ENCODE measurements around the gene LRRC8C.
"Not testable (repeated sequence)": the region's sequence is repeated elsewhere in the genome, so short reads cannot be mapped to it uniquely, and the experiment has no call there.

Gene LRRC8C

DNA sequence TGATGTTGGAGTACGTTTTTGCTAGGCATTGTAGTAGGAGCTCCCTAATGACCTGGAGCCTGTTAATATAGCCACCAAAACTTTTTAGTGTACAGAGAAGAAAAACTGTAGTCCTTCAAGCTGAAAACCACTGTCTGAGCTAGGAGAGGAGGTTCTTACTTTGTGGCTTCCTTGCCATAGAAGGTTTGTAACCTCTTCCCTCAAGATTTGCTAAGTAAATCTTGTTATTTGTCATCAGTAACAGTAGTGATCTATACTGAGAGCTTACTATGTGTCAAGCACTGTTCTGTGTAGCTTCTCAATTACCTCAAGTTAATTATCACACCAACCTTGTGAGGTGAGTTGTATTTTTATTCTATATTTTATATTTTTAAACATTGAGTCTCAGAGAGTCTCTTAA lies 21.2 kb upstream of the LRRC8C start:
- Histone ChIP-seq H3K9me3 (no peaks in the 10 kb centered on the region), H3K4me3 (no peak overlapping the region), H3K4me1 (peaks cover 5% of the 10 kb centered on the region), H3K27me3 (ENCODE audit: low read depth) (no peaks in the 10 kb centered on the region), H3K36me3 (replicated peaks) (no peaks in the 10 kb centered on the region)
- in situ Hi-C loops (cut with MboI; ENCODE audit: low sequenced_read_pairs), result no loop called here
- no peak for DNase-seq (ENCODE audit: low spot score in 2 of 2)

DNA sequence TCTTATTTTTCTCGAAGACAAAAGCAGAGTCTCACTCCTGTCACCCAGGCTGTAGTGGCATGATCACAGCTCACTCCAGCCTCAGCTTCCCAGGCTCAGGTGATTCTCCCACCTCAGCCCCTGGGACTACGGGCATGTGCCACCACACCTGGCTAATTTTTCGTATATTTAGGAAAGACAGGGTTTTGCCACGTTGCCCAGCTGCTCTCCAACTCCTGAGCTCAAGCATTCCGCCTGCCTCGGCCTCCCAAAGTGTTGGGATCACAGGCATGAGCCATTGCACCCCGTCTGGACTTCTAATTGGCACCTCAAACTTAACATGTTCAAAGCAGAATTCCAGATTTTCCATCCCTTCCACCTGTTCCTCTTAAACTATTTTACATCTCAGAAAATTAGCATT lies 19.0 kb upstream of the LRRC8C start:
- Histone ChIP-seq H3K4me1 (peaks cover 5% of the 10 kb centered on the region), H3K9me3 (no peaks in the 10 kb centered on the region), H3K36me3 (replicated peaks) (no peaks in the 10 kb centered on the region), H3K27me3 (ENCODE audit: low read depth) (no peaks in the 10 kb centered on the region), H3K4me3 (no peak overlapping the region)
- DNase-seq (ENCODE audit: low spot score in 2 of 2), result no peak
- in situ Hi-C loops (cut with MboI; ENCODE audit: low sequenced_read_pairs), result no loop called here

DNA sequence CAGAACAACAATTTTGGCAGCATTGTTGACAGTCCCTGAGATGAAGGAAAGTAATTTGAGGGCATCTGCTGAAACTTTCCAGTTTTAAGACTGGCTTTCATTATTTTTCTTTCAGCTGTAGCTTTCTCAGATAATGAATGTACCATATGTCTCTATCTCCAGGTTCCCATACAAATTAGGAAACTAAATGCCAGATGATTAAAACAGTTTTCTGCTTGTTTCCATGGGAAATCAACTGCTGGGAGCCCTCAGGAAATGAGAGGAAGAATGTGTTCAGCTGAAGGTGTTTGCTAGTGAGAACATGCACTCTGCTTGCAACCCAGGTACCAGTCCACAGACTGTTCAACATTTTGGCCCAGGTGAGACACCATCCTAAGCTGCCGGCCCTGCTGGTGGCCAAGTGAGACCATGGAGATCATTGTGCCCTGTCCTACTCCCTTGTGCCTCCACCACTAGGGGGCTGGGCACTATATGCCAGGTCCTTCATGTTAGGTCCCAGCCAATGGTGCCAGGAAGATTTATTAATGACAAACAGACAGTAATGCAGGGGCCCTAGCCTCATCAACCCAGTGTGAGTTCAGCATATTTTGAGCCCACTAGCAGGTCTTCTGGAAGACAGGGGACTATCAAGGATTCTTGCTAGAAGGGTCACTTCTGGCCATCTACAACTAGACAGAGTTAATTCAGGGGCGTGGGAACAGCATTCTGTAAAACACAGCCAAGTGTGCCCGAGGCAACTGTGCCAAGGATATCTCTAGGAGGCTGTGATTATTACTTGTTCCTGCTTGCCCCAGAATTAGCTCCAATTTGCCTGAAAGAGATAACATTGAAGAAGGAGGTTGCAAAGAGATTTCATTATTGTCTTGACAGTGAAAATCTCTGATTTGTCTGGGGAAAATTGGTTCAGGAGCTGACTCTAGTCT lies 17.0 kb upstream of the LRRC8C start:
- no peaks in the 10 kb centered on the region for H3K36me3 ChIP-seq (replicated peaks)
- H3K27me3 ChIP-seq (ENCODE audit: low read depth), result no peaks in the 10 kb centered on the region
- H3K9me3 ChIP-seq, result no peaks in the 10 kb centered on the region
- H3K4me1 ChIP-seq, result peaks cover 5% of the 10 kb centered on the region
- DNase-seq (ENCODE audit: low spot score in 2 of 2), result no peak
- no peak overlapping the region for H3K4me3 ChIP-seq
- in situ Hi-C loops (cut with MboI; ENCODE audit: low sequenced_read_pairs), result no loop called here

DNA sequence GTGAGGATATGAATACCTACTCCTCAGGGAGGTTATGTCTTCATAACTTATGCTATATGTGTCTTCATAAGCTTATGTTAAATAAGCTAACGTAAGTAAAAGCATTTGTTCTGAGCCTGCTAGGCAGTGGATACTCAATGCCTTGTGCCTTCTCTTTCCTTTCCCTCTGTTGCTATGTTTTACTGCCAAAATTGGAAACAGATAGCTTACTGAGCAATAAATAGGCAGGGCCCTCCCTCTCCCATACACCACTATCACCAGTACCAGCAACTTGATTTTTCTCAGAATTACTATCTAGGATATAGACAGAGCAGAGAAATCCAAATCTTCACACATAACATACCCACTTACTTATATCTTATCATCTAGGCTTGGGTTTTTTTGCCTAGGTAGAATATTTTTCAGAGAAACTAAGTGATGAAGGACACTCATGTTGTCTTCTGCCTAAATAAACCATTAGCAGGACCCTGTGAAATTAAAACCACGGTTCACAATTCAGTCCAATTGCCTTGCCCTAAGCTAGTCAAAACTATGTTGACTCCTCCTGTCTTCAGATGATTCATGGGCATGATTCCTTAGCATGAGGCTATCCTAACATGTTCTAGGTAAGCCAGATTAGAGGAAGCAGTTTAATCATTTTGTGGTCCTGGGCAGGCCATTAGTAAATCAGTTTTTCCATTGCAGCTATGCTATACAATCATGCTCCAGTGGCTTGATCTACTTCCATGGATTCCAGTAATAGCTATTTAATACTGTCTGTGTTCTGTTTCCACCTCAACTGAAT lies 15.9 kb upstream of the LRRC8C start:
- Histone ChIP-seq H3K4me1 (peaks cover 2% of the 10 kb centered on the region), H3K4me3 (no peak overlapping the region), H3K36me3 (replicated peaks) (no peaks in the 10 kb centered on the region), H3K9me3 (no peaks in the 10 kb centered on the region), H3K27me3 (ENCODE audit: low read depth) (no peaks in the 10 kb centered on the region)
- in situ Hi-C loops (cut with MboI; ENCODE audit: low sequenced_read_pairs), result no loop called here
- no peak for DNase-seq (ENCODE audit: low spot score in 2 of 2)

DNA sequence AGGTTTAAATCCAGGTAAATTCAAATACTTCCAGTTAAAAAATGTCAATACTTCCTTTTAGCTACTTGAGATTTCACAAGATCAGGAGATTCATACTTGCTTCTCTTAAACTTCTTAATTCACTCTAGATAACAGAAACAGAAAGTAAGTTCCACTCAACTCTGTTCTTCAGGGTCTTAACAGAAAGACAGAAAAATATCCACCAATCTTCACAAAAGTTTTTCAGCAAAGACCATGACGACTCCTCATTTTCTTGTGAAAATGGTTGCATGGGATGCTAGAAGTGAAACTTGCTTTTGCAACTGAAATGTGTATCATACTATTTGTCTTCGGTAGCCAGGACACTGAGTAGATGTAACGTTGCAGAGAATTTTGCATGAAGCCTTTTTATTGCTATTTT lies 12.3 kb upstream of the LRRC8C start:
- in situ Hi-C loops (cut with MboI; ENCODE audit: low sequenced_read_pairs), result no loop called here
- no peak for DNase-seq (ENCODE audit: low spot score in 2 of 2)
- Histone ChIP-seq H3K36me3 (replicated peaks) (no peaks in the 10 kb centered on the region), H3K4me1 (no peaks in the 10 kb centered on the region), H3K27me3 (ENCODE audit: low read depth) (no peaks in the 10 kb centered on the region), H3K9me3 (no peaks in the 10 kb centered on the region), H3K4me3 (no peak overlapping the region)

DNA sequence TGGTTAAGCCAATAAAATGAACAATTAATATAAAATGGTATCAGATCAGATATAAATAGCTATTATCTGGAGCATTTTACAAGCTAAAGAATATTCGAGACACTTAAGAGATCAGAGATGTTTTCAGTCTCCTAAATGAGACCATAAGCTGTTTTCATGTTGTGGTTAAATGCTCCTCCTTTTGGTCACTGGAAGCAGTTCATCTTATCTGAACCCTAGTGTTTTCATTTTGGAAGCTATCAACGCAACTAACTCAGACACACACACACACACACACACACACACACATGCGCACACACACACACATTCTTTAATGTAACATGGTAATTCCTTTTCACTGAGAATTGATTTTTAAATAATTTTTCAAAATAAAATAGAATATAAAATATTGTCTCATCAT lies 10.0 kb upstream of the LRRC8C start:
- in situ Hi-C loops (cut with MboI; ENCODE audit: low sequenced_read_pairs), result no loop called here
- no peaks in the 10 kb centered on the region for H3K4me1 ChIP-seq
- no peaks in the 10 kb centered on the region for H3K9me3 ChIP-seq
- H3K4me3 ChIP-seq, result no peak overlapping the region
- DNase-seq (ENCODE audit: low spot score in 2 of 2), result no peak
- H3K36me3 ChIP-seq (replicated peaks), result no peaks in the 10 kb centered on the region
- no peaks in the 10 kb centered on the region for H3K27me3 ChIP-seq (ENCODE audit: low read depth)

DNA sequence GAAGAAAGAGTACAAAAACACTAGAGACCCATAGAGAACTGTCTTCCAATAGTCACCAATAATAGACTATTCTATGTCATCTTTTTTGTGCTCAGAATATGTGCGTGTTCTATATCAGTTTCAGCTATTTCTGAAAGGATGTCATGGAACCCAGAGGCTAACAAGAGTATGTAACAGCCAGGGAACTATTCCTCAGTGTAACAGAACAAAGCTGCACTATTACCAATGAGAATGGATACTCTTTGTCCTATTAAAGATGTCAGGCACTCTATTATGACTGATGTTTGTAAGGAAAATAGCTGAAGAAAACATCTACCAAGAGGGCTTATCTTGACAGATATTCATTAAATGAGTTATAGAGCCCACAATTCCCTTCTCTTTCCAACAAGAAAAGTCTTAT lies 8.6 kb upstream of the LRRC8C start:
- in situ Hi-C loops (cut with MboI; ENCODE audit: low sequenced_read_pairs), result no loop called here
- Histone ChIP-seq H3K27me3 (ENCODE audit: low read depth) (no peaks in the 10 kb centered on the region), H3K4me1 (no peaks in the 10 kb centered on the region), H3K9me3 (no peaks in the 10 kb centered on the region), H3K4me3 (no peak overlapping the region), H3K36me3 (replicated peaks) (no peaks in the 10 kb centered on the region; the same call in 1 of the 2 replicates)
- DNase-seq (ENCODE audit: low spot score in 2 of 2), result no peak

DNA sequence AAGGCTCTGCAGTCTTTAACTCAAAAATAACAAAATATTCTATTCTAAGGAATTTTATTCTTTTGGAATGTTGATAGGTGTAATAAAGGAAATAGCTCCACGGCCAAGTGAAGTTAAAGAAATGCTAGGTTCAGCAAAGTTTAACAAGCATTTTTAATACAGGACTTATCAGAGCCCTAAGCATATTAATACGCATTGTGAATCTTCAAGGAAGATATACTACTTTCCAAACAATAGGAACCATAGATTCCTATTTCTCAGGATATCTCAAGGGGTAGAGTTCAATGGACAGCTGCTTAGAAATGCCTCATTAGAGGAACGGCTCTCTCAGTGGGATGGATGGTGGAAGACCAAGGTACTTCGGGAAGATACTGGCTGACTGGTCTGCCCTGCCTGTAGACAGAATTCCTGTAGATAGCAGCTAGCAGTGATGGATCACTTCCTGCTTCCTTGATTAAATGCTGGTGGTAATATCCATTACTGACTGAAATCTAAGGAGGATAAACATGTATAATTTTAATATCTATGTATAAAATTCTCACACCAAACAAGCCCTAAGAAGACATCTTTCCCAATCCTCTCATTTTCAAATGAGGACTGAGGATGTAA lies 8.1 kb upstream of the LRRC8C start:
- in situ Hi-C loops (cut with MboI; ENCODE audit: low sequenced_read_pairs), result loop anchor here (25.0 kb wide), 1 partner anchor 362 kb away; the partner anchor contains the start of gene ZNF326

DNA sequence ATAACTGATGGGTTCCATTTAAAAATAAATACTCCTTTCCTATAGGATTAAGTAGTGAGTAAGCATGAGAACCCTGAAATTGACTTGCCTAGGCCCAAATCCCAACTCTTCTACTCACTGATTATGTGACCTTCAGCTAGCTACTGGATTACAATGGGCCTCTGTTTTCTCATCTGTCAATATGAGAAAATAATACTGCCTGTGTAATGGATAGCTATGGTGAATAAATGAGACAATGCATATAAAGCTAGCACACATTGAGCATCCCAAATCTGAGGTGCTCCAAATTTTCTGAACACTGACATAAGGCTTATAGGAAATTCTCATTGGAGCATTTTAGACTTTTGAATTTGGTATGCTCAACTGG lies 5.3 kb upstream of the LRRC8C start:
- no peak overlapping the region for H3K4me3 ChIP-seq
- H3K4me1 ChIP-seq, result no peaks in the 10 kb centered on the region; the same call in 1 of the 2 replicates
- no peaks in the 10 kb centered on the region; the same call in 1 of the 2 replicates for H3K36me3 ChIP-seq (replicated peaks)
- no peaks in the 10 kb centered on the region for H3K9me3 ChIP-seq
- H3K27me3 ChIP-seq (ENCODE audit: low read depth), result no peaks in the 10 kb centered on the region
- DNase-seq (ENCODE audit: low spot score in 2 of 2), result no peak
- in situ Hi-C loops (cut with MboI; ENCODE audit: low sequenced_read_pairs), result loop anchor here (25.0 kb wide), 1 partner anchor 360 kb away; the partner anchor contains the start of gene ZNF326

More for the DNA sequence above, 8.1 kb upstream of the LRRC8C start:
- DNase-seq (ENCODE audit: low spot score in 2 of 2), result no peak
- no peaks in the 10 kb centered on the region for H3K4me1 ChIP-seq
- H3K36me3 ChIP-seq (replicated peaks), result no peaks in the 10 kb centered on the region; the same call in 1 of the 2 replicates
- H3K9me3 ChIP-seq, result no peaks in the 10 kb centered on the region
- H3K27me3 ChIP-seq (ENCODE audit: low read depth), result no peaks in the 10 kb centered on the region
- H3K4me3 ChIP-seq, result no peak overlapping the region

DNA sequence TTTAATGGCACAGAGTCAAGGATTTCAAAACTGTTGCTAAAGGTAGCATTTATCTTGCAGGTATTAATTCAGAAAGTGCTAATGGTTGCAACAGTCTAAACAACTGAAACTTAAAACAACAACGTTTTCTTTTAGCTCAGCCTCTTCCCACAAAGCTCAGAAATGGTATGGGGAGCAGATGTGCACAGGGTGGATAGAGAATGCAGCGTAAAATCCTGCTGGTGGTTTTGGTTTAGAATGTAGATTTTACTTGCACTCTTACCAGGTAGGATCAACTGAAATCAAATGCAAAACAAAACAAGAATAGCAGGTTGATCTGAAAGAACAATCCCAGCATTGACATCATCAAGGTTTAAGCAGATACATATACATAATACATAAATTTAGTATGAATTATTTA lies 3.8 kb upstream of the LRRC8C start:
- no peak overlapping the region for H3K4me3 ChIP-seq
- in situ Hi-C loops (cut with MboI; ENCODE audit: low sequenced_read_pairs), result loop anchor here (25.0 kb wide), 1 partner anchor 358 kb away; the partner anchor contains the start of gene ZNF326
- no peaks in the 10 kb centered on the region; the same call in 1 of the 2 replicates for H3K4me1 ChIP-seq
- no peaks in the 10 kb centered on the region for H3K9me3 ChIP-seq
- no peaks in the 10 kb centered on the region; the same call in 1 of the 2 replicates for H3K36me3 ChIP-seq (replicated peaks)
- H3K27me3 ChIP-seq (ENCODE audit: low read depth), result no peaks in the 10 kb centered on the region
- DNase-seq (ENCODE audit: low spot score in 2 of 2), result no peak

DNA sequence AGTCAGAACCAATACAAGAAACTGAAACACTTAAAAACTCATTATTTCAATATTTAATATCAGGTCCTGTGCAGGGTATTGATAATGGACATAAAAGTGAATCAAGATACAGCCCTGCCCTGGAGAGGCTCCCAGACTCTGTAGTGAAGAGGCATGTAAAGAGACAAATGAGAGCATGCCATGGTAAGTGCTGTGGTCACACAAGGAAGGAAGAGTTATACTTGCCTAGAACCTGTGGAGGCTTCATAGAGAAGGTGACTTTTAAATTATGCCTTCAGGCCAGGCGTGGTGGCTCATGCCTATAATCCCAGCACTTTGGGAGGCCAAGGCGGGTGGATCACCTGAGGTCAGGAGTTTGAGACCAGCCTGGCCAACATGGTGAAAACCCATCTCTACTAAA lies 3.3 kb upstream of the LRRC8C start:
- not testable (repeated sequence) for H3K27me3 ChIP-seq (ENCODE audit: low read depth); H3K4me3 ChIP-seq; H3K4me1 ChIP-seq; H3K9me3 ChIP-seq; DNase-seq (ENCODE audit: low spot score in 2 of 2); H3K36me3 ChIP-seq (replicated peaks)
- in situ Hi-C loops (cut with MboI; ENCODE audit: low sequenced_read_pairs), result loop anchor here (25.0 kb wide), 1 partner anchor 358 kb away; the partner anchor contains the start of gene ZNF326

DNA sequence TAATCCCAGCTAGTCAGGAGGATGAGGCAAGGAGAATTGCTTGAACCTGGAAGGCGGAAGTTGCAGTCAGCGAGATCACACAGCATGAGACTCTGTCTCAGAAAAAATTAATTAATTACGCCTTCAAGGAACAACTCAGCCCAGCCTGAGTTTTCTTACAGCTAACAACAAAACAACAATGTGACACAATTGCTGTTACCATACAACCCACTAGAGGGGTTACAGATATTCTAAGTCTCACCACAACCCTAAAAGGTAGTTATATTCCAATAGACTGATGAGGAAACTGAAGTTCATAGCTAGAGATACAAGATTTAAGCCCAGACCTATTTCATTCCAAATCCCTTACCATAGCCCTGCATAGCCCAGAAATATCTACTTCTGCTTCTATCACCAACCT lies 2.9 kb upstream of the LRRC8C start:
- Histone ChIP-seq H3K36me3 (replicated peaks) (no peaks in the 10 kb centered on the region; the same call in 1 of the 2 replicates), H3K4me1 (peaks cover 5% of the 10 kb centered on the region), H3K9me3 (no peaks in the 10 kb centered on the region), H3K4me3 (no peak overlapping the region), H3K27me3 (ENCODE audit: low read depth) (no peaks in the 10 kb centered on the region)
- in situ Hi-C loops (cut with MboI; ENCODE audit: low sequenced_read_pairs), result loop anchor here (5.0 to 25.0 kb wide), 2 partner anchors 132 to 357 kb away; partner anchors contain the start of gene ZNF326
- no peak for DNase-seq (ENCODE audit: low spot score in 2 of 2)

DNA sequence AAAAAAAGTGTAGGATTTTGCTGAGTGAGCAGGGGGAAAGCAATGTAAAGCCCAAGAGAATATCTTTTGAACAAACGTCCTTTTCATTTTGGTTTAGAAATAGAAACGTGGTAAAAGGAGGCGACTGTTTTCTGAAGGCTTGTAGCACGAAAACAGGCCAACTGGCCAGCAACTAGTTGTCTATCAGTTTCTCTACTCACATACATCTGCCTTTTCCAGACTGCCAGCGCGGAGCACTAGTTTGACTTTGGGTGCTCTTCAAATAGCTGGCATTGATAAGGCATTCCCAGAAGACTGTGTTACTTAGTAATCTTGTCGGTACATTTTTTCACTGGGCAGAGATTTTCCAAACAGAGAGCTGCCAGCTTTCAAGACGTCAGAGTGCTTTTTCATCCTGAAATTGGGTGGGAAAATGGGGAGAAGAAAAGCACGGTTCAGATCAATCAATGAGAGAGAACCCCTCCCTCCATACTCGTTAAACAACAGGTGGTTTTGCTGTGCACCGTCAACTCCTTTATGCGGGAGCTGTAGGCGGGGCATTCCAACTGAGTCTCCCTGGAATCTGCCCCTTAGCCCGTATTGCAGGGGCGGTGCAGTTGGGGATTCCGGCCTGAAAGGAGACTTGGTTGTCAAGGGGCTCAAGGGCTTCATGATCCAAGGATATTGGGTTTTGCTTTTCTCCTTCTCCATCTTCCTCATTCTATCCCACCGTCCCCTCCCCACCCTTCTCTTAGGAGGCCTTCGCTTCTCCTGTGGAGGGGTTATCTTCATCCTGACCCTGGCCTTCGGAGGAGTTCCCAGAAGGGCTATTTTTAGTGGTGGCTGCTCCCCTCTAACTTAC lies 884 bp upstream of the LRRC8C start:
- no peaks in the 10 kb centered on the region for H3K9me3 ChIP-seq
- peak overlapping the region; percentile 76 for H3K4me3 ChIP-seq
- H3K27me3 ChIP-seq (ENCODE audit: low read depth), result no peaks in the 10 kb centered on the region
- DNase-seq (ENCODE audit: low spot score in 2 of 2), result peak; percentile 35 to 67
- no peaks in the 10 kb centered on the region; the same call in 1 of the 2 replicates for H3K36me3 ChIP-seq (replicated peaks)
- H3K4me1 ChIP-seq, result peaks cover 12% of the 10 kb centered on the region
- in situ Hi-C loops (cut with MboI; ENCODE audit: low sequenced_read_pairs), result loop anchor here (5.0 to 25.0 kb wide), 2 partner anchors 130 to 355 kb away; partner anchors contain the start of gene ZNF326
